Measurements from ENCODE around the gene SLC18A2.

- TF ChIP-seq SUZ12 (IDR thresholded peaks at IDR 0.05; ENCODE audit: extremely low read depth, insufficient read depth, insufficient read length) (no peak), ZNF274 (IDR thresholded peaks at IDR 0.05; ENCODE audit: low read depth, low read length) (no peak), YY1 (IDR thresholded peaks at IDR 0.05; ENCODE audit: insufficient read depth, insufficient read length) (no peak)
Observed at GRCh38 chr10:117274509-117274908, 33.6 kb downstream of the SLC18A2 start.
